ENCODE data around the gene PDIA5.
"Not testable (repeated sequence)": the region's sequence is repeated elsewhere in the genome, so short reads cannot be mapped to it uniquely, and the experiment has no call there.

Gene PDIA5

GRCh38 chr3:123094516-123095313, 27.9 kb downstream of the PDIA5 start:
- no peak for DNase-seq

- no peak for DNase-seq
Observed at GRCh38 chr3:123096126-123096525, 29.3 kb downstream of the PDIA5 start.

- no peak for DNase-seq
Observed at GRCh38 chr3:123096731-123097130, 29.9 kb downstream of the PDIA5 start.

- DNase-seq = no peak
Observed at GRCh38 chr3:123098426-123099330, 31.9 kb downstream of the PDIA5 start.

GRCh38 chr3:123099331-123100192, 32.7 kb downstream of the PDIA5 start:
- no peak for DNase-seq

- DNase-seq = no peak
Observed at GRCh38 chr3:123100193-123100776, 33.5 kb downstream of the PDIA5 start.

GRCh38 chr3:123102249-123102648, 35.4 kb downstream of the PDIA5 start:
- DNase-seq = no peak

- DNase-seq = no peak
Observed at GRCh38 chr3:123102826-123103225, 36.0 kb downstream of the PDIA5 start.

- no peak for DNase-seq
Observed at GRCh38 chr3:123104550-123104949, 37.7 kb downstream of the PDIA5 start.

- no peak for DNase-seq
Observed at GRCh38 chr3:123105201-123106189, 38.7 kb downstream of the PDIA5 start.

- DNase-seq = no peak
Observed at GRCh38 chr3:123110282-123110975, 43.6 kb downstream of the PDIA5 start.

GRCh38 chr3:123110976-123111615, 44.3 kb downstream of the PDIA5 start:
- no peak for DNase-seq

- no peak for DNase-seq
Observed at GRCh38 chr3:123111640-123112039, 44.8 kb downstream of the PDIA5 start.

GRCh38 chr3:123112232-123112631, 45.4 kb downstream of the PDIA5 start:
- no peak for DNase-seq

GRCh38 chr3:123112656-123113055, 45.8 kb downstream of the PDIA5 start:
- not testable (repeated sequence) for DNase-seq

GRCh38 chr3:123113889-123114450, 47.1 kb downstream of the PDIA5 start:
- no peak for DNase-seq

GRCh38 chr3:123116116-123116515, 49.3 kb downstream of the PDIA5 start:
- DNase-seq = no peak

GRCh38 chr3:123119388-123119787, 52.6 kb downstream of the PDIA5 start:
- no peak for DNase-seq

- DNase-seq = no peak
Observed at GRCh38 chr3:123119802-123120201, 53.0 kb downstream of the PDIA5 start.

- no peak for DNase-seq
Observed at GRCh38 chr3:123120573-123120972, 53.7 kb downstream of the PDIA5 start.
